ENCODE data around the gene TMUB2.

The TMUB2 gene

GRCh38 chr17:44176671-44177501, 9.9 kb upstream of the TMUB2 start:
- no peak for DNase-seq (ENCODE audit: low spot score)

DNA sequence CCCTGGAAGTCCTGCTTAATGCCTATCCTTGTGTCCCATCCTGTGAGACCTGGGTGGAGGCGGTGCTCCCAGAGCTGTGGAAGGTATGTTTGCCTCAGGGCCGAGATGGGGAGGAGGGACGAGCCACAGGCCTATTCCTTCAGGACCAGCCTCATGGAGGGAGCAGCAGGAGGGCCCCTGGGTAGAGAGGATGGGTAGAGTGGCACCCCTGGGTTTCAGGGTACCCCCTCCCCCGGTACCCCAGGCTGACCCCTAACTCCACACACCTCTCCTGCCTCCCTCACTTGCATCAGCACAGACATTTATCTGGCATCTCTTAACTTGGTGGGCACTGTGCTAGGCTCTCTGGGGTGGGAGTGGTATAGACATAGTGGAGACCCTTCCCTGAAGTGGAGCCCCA, 9.1 kb upstream of the TMUB2 start:
- no peak for DNase-seq (ENCODE audit: low spot score)

DNA sequence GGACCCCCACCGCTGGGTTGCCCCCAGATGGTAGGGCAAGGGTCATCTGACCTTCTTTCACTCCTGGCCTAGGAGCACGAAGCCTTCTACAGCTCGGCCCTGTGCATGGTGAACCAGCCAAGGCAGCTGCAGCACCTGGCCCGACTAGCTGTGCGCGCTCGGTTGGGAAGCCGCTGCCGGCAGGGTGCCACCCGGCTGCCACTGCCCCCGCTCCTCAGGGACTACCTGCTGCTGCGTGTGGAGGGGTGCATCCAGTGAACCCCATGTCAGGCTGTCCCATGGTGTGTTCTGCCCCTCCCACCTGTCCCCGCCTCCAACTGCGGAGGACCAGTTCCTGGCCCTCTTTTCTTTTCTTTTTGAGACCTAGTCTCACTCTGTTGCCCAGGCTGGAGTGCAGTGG, 8.6 kb upstream of the TMUB2 start:
- DNase-seq (ENCODE audit: low spot score) = no peak

DNA sequence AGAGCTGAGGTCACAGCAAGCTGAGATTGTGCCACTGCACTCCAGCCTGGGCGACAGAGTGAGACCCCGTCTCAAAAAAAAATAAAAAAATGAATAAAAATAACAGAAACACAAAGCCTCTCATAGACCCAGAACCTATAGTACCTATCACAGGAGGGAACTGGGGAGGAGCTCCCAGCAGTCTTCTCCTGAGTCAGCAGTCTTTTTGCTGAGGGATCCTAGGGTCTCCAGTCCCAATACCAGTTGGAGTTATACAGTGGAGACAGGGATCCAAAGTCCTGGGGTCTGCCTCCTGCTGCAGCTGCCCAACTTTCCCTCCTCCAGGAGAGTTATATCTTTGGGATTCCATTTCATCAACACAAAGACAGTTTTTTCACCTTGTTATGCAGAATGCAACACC, 3.7 kb upstream of the TMUB2 start:
- no peak for DNase-seq (ENCODE audit: low spot score)

- no peak for DNase-seq (ENCODE audit: low spot score)
Measured at GRCh38 chr17:44184212-44184810, 2.5 kb upstream of the TMUB2 start.

- DNase-seq (ENCODE audit: low spot score) = no peak
Measured at GRCh38 chr17:44187131-44187899, 543 bp downstream of the TMUB2 start.

DNA sequence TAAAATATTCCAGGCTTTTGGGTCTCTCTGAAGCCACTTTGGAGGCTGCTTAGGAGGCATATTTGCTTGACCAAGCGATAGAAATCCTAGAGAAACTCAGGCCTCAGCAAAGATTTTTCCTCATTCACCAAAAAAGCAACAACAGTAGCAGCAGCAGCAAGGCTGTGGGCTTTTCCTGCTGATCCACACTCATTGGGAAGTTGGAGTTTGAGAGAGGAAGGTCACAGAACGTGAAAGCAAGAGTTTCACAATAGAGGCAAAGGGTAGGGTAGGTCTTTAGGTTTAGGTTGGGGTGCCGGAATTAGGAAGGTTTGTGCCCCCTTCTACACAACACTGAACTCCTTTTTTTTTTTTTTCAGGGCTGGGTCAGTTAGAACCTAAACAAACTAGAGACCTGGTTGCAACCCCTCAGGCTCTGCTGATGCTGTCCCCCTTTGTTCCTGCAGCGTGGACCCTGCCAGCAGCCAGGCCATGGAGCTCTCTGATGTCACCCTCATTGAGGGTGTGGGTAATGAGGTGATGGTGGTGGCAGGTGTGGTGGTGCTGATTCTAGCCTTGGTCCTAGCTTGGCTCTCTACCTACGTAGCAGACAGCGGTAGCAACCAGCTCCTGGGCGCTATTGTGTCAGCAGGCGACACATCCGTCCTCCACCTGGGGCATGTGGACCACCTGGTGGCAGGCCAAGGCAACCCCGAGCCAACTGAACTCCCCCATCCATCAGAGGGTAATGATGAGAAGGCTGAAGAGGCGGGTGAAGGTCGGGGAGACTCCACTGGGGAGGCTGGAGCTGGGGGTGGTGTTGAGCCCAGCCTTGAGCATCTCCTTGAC, 2.0 kb downstream of the TMUB2 start:
- no peak for DNase-seq (ENCODE audit: low spot score)

- DNase-seq (ENCODE audit: low spot score) = no peak
Measured at GRCh38 chr17:44190481-44190880, 3.7 kb downstream of the TMUB2 start.

- DNase-seq (ENCODE audit: low spot score) = no peak
Measured at GRCh38 chr17:44191369-44191768, 4.6 kb downstream of the TMUB2 start.

- DNase-seq (ENCODE audit: low spot score) = no peak
Measured at GRCh38 chr17:44191941-44192496, 5.2 kb downstream of the TMUB2 start.

GRCh38 chr17:44192750-44193149, 6.0 kb downstream of the TMUB2 start:
- no peak for DNase-seq (ENCODE audit: low spot score)

GRCh38 chr17:44193326-44194084, 6.7 kb downstream of the TMUB2 start:
- DNase-seq (ENCODE audit: low spot score) = no peak

DNA sequence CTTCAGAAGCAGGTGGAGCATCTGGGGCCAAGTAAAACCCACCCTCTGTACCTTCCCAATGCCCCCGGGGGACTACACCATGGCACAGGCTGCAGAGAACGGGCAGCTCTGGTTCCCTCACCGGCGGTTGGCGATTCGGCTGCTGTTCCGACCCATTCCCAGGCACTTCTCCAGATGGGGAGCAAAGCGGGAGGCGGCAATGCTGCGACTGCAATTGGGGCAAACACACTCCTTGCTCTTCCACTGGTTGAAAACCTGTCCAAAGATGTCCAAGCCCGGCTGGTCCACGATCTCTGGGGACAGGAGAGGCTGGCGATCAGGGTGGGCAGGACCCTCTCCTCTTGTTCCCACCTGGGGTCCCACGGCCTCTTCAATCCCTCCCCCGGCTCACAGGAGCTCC, 10.3 kb downstream of the TMUB2 start:
- DNase-seq (ENCODE audit: low spot score) = no peak

DNA sequence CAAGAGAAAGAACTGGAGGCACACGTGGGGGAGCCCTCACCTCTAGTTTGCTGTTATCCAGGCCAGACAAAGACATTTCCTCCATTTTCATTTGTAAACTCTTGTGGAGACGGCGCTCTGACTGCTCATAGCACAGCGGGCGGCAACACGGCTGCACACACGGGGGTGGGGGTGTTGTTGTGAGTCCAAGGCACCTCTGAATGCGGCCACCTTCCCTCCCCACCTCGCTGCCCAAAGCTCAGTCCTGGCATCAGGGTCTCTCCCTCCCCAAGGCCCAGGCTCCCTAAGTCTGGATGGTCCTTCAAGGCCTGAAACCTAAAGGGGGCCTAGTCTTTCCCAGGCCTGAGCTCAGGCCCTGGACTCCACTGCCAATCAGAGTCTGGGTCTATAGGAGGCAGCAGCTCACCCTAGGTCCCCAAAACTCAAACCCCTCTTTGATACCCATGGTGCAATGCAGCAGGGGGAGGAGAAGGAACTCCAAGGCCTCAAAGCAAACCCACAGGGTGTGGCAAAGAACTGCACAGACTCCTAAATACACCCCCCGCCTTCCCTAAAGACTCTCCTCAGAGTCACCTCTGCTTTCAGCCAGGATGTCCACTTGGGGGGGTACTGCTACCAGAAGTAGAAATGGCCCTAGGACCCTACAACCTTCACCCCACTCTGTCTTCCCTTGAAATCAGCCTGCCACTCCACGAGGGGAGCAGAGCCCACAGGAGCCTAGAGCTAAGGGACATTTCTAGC, 11.4 kb downstream of the TMUB2 start:
- peak; percentile 75 for DNase-seq (ENCODE audit: low spot score)

DNA sequence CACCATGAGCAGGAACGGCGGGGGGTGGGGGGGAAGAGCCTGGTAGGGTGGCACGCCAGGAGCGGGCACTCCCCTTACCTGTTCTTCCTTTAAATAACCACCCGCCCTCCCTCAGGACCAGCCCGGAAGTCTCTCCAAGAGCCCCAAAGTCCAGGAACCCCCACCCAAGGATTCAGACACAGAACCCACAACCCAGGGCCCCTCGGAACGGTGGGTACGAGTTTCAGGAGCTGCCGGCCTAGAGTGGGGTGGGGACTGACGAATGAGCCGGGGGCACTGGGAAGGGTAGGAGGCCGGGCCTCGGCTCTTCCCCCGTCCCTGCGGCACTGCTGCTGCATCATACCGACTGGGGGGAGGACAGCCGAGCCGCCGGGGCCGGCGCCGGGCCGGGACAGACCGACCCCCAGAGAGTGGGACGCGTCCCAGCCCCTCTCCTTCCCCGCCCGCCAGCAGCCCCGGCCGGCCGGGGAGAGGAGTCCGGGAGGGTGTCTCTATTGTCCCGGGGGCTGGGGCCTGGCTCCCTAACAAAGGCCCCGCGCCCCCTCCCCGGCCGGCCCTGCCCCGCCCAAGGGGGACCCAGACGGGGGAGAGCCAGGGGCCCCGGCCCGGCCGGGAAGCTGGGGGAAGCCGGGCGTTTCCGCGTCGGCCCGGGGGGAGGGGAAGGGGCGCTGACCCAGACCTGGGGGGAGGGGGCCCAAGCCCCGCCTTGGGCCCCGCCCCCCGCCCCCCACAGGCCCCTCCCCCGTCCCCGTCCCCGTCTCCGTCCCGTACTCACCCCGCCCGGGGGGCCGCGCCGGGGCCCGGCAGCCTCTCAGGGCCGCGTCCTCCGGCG, 12.2 kb downstream of the TMUB2 start:
- peak; percentile 63 for DNase-seq (ENCODE audit: low spot score)

DNA sequence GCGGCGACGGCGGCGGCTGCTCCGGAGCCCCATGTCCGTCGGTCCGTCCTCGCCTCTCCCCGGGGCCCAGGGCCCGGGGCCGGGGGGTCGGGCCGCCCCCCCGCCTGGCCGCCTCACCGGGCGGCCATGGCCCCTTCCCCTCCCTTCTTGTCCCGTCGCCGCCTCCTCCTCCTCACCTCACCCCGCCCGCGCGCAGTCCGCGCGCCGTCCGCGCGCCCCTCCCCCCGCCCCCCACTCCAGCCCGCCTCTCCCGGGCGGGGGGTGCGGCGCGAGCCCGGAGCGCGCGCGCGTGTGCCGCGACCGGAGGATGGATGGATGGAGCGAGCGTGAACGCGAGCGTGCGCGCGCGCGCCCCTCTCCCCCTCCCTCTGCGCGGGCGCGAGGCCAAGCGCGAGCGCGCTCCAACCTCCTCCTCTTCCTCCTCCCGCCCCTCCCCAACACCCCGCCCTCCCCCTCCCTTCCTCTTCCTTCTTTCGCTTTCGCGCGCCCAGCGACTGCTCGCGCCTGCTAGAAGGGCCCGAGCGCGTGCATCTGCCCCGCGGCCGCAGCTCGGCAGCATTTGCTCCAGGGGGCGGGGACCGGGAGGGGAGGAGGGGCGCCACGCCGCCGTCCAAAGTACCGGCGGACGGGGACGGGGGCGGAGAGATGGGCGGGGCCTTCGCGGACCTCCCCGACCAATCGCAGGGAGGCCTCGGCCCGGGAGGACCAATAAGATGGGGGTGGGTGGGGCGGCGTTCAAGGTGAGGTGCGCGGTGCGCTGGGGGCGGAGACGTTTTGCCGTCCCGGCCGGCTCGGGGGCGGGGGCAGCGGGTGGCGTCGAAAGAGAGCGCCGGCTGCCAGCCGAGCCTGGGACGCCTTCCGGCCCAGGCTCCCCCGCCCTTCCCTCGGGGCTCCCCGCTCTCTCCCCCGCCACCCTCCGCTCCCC, 13.0 kb downstream of the TMUB2 start, which contains the start of gene ATXN7L3:
Gene ATXN7L3, minus strand, starts transcription at position 332 of the 925 bp plus-strand sequence. CDS start 1,814 bp downstream, outside the sequence.
- DNase-seq (ENCODE audit: low spot score) = peak; percentile 100

GRCh38 chr17:44200478-44201155, 13.8 kb downstream of the TMUB2 start:
- DNase-seq (ENCODE audit: low spot score) = no peak
